ENCODE results near the gene HACL1.

HACL1 gene

DNA sequence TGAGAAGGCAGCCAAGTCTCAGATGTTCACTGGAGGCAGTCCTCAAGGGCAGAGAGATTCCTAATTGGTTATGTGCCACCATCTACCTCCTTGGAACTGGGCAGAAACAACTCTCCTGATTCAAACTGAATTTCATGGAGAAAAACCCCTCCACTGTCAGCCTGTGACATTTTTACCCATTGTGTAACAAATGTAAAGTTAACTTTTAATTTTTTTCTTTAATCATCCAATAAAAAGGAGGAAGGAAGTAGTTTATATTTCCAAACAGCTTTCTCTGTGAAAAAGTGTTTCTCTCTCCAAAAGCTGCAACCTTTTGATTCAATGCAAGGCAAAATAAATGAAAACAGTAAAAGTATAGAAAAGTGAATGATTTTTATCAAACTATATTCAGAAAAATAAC is 79.4 kb downstream of the HACL1 start:
- no peak for DNase-seq

- no peak for DNase-seq
These were observed 79.8 kb downstream of the HACL1 start, which contains the start of gene COLQ for GRCh38 chr3:15521573-15521965. TSS of gene COLQ (minus strand) at chr3:15521706. CDS start at chr3:15521625, 81 bp downstream.

DNA sequence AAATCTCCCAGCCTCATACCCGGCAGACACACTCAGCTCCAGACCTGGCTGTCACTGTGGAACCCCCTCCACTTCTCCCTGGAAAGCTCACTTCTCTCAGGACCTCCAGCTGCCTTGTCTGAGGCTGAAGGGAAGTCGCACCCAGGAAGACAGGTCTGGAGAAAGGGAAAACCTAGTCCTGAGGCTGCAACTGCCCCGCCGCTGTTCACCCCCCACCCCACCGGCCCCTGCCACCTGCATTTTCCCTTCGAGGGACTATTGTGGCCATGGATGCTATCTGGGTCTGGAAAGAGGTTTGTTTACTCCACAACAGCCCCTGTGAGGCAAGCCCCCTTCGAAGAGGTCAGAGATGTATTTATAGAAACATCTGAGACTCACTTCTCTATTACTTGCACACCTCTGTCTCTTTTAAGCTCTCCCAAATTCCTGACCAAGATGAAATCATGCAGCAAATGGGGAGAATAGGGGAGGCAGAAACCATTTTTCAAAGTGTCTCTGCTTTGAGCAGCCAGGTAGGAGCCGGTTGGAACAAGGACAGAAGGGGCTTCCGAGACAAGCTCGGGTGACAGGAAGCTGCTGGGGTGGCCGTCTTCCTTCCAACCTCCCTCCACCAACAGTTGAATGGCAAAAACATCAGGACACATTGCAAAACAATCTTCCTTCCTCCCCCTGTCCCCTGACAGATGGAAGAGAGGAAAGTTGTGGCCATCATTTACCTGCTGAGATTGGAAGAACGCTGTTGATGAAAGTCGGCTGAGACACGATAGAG is 80.4 kb downstream of the HACL1 start:
- no peak for DNase-seq

DNA sequence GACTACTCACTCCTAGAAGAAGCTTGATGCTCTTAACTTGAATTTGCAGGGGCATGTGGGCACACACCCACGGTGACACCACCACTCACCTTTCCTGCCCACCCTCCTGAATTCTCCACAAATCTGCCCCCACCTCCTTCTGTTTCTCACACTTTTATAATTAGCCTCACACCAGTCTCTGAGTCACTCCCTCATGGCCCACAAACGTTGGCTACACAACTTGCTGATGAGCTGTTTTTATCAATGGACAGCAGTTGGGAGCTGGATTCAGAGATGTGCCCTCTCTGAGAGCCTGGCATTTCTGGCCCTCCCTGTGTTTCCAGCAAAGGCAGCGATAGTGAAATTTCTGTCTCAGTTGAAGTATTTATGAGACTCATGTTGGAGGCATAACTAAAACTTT is 81.2 kb downstream of the HACL1 start:
- DNase-seq = no peak

GRCh38 chr3:15519096-15519495 is 82.3 kb downstream of the HACL1 start:
- DNase-seq = no peak

GRCh38 chr3:15514663-15515340 is 86.6 kb downstream of the HACL1 start:
- no peak for DNase-seq

GRCh38 chr3:15513810-15514662 is 87.3 kb downstream of the HACL1 start:
- DNase-seq = no peak

- DNase-seq = no peak
These were observed 88.3 kb downstream of the HACL1 start for GRCh38 chr3:15513116-15513515.

GRCh38 chr3:15512166-15512565 is 89.2 kb downstream of the HACL1 start:
- no peak for DNase-seq

GRCh38 chr3:15511156-15511555 is 90.2 kb downstream of the HACL1 start:
- DNase-seq = no peak

All from cortex of kidney (tissue), 1 donor.